ENCODE results near the gene ENTPD1.
"Not testable (repeated sequence)": the region's sequence is repeated elsewhere in the genome, so short reads cannot be mapped to it uniquely, and the experiment has no call there.

The ENTPD1 gene, protein sequence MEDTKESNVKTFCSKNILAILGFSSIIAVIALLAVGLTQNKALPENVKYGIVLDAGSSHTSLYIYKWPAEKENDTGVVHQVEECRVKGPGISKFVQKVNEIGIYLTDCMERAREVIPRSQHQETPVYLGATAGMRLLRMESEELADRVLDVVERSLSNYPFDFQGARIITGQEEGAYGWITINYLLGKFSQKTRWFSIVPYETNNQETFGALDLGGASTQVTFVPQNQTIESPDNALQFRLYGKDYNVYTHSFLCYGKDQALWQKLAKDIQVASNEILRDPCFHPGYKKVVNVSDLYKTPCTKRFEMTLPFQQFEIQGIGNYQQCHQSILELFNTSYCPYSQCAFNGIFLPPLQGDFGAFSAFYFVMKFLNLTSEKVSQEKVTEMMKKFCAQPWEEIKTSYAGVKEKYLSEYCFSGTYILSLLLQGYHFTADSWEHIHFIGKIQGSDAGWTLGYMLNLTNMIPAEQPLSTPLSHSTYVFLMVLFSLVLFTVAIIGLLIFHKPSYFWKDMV

DNA sequence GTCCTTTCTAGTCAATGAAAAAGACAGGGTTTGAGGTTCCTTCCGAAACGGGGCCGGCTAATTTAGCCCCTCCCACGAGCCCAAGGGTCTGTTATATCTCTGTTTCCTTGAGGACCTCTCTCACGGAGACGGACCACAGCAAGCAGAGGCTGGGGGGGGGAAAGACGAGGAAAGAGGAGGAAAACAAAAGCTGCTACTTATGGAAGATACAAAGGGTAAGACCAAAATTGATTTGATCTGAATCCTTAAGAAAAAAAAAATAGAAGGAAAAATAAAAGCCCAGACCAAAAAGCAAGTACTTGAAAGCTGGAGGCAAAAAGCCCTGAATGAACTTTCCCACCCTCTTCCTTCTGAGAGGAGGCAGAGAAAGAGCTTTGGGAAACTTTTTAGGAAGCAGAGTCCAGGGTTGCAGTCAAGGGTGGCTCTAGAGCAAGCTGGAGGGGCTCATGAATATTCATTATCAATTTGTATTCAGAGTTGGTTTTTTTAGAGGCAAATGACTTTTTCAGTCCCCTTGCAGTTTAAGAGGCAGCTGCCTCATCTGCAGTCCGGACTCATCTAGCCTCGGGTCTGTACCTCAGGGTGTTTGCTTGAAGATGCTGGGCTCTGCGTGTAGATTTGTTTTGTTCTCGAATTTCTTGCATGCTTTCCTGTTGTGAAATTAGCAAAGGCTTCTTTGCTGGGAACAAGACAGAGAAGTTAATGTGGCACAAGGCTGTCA is at the start of gene ENTPD1:
Gene ENTPD1 (plus strand): TSS at position 123 of the 721 bp plus-strand sequence. CDS start 77 bp downstream, at position 200.
- no peak for DNase-seq (ENCODE audit: low read depth)

DNA sequence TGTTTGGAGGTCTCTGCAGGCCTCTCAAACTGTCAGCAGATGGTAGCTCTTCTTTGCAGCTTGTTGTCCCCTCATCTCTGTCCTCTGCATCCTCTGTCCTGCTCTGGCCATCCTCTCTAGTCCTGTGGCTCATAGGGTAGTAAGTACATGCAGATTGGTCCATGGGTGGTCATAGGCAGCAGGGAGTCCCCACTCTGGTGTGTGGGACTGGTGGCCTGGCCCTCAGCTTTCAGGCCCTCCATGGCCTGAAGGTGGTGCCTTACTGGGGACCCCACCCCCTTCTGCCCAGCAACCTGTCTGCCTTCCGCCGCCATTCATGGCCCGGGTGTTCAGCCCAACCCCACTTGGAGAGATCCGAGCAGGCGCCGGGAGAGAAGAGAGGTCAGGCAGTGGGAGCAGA is 49.4 kb upstream of the ENTPD1 start:
- DNase-seq (ENCODE audit: low read depth), result no peak

DNA sequence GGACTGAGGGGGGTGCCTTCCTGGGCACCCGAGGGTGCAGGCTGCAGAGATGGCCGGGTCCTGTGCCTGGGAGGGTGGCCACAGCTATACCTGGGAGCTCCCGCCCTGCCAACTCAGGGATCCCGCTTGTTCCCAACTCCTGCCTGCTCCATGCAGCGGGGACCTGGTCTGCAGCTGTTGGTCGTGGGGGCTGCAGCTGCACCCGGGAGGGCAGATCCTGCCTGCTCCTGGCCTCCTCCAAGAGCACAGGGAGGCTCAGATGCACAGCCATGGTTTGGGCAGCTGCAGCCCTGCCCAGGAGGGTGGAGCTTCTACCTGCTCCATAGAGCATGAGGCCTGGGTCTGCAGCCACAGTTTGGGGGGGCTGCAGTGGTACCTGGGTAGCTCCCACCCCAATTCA is 49.0 kb upstream of the ENTPD1 start:
- no peak for DNase-seq (ENCODE audit: low read depth)

DNA sequence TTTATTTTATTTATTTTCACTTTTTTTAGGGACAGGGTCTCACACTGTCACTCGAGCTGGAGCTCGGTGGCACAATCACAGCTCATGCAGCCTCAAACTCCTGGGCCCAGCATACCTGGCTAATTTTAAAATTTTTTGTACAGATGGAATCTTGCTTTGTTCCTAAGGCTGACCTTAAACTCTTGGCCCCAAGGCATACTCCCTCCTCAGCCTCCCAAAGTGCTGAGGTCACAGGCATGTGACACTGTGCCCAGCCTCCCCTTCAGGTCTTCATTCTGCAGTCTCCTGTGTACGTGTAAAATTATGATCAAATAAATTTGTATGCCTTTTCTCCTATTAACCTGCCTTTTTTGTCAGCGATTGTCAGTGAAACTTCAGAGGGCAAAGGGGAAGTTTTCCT is 44.5 kb upstream of the ENTPD1 start:
- DNase-seq (ENCODE audit: low read depth), result no peak

DNA sequence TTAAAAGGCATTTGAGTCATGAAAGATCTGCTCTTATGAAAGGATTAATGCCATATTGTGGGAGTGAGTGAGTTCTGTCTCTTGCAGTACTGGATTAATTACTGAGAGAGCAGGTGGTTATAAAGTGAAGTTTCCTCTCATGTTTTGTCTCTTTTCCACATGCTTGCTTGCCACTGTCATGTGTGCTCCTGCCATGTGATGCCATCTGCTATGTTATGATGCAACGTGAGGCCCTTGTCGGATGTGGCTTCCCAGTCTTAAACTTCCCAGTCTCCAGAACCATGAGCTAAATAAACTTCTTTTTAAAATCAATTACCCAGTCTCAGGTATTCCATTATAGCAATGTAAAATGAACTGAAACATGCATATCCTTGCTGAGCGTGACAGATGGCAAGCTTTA is 39.5 kb upstream of the ENTPD1 start:
- DNase-seq (ENCODE audit: low read depth), result no peak

DNA sequence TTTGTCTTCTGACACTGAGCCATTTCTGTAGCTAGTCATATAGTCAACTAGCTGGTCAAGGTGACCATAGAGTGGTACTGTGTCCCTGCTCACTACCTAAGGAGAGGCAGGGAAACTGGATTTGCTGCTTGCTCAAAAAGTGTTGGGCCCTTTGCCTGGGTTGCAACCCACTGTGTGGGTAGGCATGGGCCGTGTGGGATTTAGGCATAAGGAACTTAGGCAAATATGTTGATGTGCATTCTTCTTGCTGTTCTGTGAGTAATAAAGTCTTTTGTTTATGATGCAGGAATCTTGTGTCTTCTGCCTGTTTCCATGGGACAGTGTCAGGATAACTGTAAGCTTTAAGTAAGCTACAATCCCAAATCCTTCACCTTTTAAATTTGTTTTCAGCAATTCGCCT is 39.1 kb upstream of the ENTPD1 start:
- no peak for DNase-seq (ENCODE audit: low read depth)

DNA sequence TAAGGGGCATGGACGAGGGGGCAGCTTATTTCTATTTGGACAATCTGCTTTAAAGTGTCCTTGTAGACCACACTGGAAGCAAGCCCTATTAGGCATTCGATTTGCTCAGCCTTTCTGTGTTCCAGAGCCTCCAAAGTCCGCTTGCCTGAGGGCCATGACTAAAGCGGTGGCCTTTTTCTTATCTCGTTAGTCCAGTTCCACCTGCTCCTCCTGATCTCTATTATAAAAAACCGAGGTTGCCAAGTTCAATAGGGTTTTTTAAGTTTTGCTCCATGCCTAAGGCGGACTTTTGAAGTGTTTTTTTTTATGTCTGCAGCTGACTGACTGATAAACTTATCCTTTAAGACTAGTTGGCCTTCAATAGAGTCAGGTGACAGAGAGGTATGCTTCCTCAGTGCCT is 35.2 kb upstream of the ENTPD1 start:
- not testable (repeated sequence) for DNase-seq (ENCODE audit: low read depth)

DNA sequence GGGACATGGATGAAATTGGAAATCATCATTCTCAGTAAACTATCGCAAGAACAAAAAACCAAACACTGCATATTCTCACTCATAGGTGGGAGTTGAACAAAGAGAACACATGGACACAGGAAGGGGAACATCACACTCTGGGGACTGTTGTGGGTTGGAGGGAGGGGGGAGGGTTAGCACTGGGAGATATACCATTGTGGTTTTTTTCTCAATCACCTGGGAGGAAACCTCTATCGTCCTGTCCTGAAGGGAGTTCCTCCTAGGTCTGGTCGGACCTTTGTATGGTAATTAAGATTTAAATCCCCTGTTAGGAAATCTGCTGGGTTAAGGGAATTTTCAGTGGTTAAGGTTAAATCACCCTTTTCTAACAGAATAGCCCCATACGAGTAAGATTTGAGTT is 33.5 kb upstream of the ENTPD1 start:
- not testable (repeated sequence) for DNase-seq (ENCODE audit: low read depth)

DNA sequence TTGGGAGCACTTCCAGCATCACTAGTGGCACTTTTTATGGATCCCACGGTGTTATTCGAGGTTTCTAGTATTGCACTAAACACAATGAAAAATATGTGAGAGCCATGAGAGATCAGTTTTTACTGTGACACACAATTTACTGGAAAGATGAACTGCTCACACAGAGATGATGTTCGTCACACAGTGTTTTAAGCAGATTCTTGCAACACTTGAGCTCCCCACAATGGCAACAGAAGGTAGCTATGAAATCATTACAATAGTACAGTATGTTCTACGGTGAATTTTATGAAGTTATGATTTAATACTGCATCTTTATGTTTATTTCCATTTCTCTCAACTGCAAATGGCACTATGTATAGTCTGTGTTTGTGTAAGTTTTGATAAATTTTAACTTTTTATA is 27.4 kb upstream of the ENTPD1 start:
- no peak for DNase-seq (ENCODE audit: low read depth)

DNA sequence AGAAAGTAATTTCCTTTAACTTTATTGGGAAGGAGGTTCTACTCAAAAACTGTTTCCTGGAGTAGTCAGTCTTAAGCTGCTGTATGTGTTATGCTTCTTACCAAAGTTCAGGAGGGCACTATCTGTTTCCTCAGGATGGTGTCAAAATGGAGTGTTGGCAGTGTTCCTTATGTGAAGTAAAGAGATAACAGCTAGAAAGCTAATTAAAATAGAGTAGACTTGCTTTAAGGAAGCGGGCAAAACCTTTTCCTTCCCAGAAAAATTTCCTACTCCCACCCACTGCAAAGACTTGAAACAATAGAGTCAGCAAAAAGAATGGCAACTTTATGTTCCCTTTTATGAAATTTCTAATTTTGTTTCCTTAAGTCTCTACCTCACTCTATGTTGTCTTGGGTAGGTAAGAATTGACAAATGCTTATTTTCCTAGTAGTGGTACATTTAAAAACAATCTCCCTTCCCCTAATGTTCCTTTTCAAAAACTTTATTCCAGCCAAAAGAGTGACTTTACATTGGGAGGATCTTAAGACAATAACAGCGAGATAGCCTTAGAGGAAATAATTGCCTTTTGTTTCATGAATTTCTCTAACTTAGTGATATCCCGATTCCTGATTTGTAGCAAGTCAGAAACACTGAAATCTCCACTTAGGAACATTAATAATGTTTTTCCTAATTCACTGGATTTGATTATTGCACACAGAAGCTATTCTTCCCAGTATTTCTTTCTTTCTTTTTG is 26.5 kb upstream of the ENTPD1 start:
- DNase-seq (ENCODE audit: low read depth), result no peak

DNA sequence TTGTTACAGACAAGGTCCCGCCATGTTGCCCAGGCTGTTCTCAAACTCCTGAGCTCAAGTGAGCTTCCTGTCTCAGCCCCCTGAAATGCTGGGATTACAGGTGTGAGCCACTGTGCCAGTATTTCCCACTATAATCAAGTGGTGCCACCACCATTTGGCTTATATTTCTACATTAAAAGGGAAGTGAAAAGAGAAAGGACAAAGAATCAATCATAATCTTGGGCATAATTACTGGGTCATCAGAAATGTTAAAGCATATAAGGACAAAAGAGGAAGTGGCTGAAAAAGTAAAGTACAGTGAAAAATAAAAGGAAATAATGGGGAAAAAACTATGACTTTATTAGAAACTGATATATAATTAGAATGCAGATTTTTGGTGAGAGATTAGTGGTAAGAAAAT is 25.7 kb upstream of the ENTPD1 start:
- DNase-seq (ENCODE audit: low read depth), result no peak

DNA sequence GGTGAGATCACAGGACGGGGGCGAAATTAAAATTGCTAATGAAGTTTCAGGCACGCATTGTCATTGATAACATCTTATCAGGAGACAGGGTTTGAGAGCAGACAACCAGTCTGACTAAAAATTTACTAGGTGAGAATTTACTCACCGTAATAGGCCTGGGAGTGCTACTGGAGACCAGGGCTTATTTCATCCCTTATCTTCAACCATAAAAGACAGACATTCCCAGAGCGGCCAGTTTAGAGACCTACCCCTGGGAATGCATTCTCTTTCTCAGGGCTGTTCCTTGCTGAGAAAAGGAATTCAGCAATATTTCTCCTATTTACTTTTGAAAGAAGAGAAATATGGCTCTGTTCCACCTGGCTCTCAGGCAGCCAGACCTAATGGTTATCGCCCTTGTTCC is 23.1 kb upstream of the ENTPD1 start:
- not testable (repeated sequence) for DNase-seq (ENCODE audit: low read depth)

DNA sequence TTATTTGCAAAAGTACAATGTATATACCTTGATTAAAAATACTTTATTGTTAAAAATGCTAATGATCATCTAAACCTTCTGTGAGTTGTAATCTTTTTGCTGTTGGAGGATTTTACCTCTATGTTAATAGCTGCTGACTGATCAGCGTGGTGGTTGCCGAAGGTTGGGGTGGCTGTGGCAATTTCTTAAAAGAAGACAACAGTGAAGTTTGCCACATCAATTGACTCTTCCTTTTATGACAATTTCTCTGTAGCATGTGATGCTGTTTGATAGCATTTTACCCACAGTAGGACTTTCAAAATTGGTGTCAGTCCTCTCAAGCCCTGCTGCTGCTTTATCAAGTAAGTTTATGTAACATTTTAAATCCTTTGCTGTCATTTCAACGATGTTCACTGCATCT is 16.9 kb upstream of the ENTPD1 start:
- DNase-seq (ENCODE audit: low read depth), result no peak

DNA sequence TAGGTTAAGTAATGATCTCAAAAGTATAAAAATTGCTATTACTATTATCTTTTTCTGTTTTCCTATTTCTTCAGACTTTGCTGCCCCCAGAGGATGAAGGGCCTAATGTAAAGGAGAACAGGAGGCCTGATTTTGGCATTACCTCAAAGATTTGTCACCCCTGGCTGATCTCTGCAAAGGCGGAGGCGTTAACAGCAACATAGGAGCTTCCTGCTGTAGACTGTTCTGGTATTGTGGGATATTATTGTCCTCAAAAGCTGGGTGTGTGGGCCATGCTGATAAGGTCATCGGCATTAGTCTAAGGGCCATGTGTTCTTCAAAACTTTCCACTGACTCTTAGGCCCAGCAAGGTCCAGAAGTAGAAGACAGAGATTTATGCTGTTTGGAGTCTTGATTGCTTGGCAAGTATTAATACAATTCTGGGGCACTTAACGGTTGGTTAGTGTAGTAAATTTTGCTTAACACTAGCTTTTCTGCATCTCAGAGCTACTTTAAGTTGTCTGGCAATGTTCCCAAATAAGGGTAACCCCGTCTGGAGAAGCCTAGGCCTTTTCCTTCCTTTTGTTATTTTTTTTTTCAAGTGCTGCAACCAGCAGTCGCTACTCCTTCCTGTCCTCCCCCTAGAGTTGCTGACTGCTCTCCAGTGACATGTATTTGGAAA is 14.0 kb upstream of the ENTPD1 start:
- no peak for DNase-seq (ENCODE audit: low read depth)

DNA sequence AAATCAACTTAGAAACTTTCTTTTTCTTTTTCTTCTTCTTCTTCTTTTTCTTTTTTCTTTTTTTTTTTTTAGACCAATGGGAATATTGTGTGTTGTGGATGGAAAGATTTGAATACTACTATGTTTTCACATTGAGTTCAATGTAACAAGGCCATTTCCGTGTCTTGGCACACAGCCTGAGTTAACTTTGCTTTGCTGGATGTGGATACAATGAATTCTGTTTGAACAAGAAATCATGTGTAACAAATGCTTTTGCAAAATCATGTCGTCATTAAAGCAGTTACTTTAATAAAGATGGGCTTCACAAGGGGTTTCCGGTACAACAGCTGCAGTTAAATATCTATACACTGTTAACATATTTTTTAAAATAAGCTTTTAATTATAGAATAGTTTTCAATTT is 13.5 kb upstream of the ENTPD1 start:
- no peak for DNase-seq (ENCODE audit: low read depth)

DNA sequence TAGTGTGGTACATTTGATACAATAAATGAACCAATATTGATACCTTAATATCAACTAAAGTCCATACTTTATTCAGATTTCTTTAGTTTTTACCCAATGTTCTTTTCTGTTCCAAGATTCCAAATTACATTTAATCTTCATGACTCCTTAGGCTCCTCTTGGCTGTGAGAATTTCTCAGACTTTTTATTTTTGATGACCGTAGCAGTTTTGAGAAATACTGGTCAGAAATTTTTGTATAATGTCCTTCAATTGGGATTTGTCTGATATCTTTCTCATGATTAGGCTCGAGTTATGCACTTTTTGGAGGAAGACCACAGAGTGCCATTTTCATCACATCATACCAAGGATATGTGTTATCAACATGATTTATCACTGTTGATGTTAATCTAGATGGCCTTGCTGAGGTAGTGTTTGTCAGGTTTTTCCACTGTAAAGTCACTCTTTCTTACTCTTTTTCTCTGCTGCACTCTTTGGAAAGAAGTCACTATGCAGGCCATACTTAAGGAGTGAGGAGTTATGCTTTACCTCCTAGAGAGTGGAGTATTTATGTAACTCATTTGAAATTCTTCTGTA is 12.9 kb upstream of the ENTPD1 start:
- no peak for DNase-seq (ENCODE audit: low read depth)

DNA sequence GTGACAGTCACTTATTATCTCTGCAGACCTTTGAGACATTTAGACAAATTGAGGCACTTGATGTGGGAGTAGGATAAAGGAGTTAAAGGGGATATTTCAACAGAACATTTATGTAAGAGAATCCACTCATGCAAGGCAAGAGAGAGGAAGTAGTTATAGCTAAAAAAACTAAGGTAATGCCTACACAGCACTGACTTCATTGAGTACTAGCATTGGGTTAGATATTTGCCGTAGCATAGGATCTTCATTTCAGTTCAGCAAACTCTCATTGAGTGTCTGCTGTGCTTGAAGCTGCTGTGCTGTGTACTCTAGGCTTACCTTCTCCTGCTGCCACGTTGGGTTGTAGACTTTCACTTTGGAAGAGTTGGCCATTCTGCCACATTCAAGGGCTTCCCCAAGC is 10.5 kb upstream of the ENTPD1 start:
- DNase-seq (ENCODE audit: low read depth), result no peak

DNA sequence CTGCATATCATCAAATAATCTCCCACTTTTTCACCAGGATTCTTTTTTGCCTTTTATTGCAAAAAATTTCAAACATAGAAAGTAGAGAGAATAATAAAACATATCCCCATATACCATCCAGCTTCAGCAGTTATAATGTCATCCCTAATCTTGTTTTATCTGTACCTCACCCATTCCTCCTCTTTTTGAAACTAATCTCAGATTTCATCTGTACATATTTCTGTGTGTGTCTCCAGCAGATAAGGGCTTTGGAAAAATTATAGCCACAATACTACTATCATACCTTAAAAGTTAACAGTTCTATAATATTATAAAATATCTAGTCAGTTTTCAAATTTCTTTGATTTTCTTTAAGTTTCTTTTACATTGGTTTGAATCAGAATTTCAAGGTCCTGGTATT is 7.6 kb upstream of the ENTPD1 start:
- no peak for DNase-seq (ENCODE audit: low read depth)

DNA sequence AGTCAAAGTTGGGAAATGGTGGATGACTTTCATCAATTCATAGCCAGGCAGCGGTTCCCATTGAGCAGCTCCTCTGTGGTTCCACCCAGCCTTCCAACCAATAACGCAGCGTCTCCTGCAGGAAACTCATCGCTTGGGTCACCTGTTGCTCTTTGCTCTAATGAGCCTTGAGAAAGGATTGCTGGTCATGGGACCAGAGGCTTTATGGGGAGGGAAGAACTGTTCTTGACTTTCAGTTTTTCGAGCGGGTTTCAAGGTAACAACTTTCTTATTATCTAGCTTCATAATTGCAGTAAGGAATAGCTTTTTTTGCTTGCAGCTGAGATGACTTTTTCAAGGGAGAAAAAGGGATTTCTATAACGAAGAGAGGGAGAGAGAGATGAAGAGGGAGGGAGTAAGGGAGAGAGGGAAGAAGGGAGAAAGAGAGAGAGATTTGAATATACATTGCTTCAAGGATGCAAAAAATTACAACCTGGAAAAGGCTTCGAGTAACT is 405 bp upstream of the ENTPD1 start:
- DNase-seq (ENCODE audit: low read depth), result no peak

DNA sequence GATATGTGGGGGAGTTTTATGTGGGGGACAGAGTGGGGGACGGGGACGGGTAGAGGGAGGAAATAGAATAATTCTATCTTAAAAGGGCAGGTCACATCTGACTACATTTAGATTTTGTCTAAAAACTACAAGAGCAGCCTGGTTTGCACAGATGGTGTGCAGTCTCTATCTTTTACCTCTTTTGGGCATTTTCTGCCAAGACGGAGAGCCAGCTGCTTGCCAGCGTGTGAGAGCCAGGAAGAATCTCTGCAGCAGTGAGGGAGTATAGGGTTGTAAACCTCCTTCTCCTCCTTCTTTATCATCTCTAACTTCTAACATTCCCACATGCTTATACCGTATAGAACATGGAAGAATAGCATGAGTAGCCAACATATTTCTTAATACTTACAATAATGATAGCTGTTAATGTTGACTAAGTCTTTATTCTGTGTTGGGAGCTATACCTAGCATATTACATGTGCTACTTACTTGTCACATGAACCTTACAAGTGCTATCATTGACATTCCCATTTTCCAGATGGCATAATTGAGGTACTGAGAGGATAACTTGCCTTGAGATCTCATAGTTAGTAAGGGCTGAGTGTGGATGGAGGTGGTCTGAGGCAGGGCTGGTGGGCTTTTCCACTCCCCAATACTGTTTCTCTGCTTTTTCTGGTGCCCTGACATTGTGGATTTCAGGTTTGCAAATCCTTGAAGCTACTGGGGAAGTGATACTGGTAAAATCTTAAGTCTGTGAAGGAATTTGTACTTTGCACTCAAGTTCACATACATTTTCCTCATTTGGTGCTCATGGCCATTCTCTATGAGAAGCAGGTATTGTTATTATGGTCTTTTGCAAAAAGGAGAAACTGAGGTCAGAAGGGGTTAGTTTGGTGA is 1.1 kb downstream of the ENTPD1 start:
- no peak for DNase-seq (ENCODE audit: low read depth)
